Cardiac muscle cell (in vitro differentiated cells and primary cell): Measurements from ENCODE around the gene ABCF1. TPM values are rescaled to one million over a fixed set of nuclear protein-coding genes. Genes with fewer than 3 reads are reported as not detected.

ENCODE experiments used
- DNase-seq, 2 donors: peaks; one replicate each; pipeline versions ENCODE4 v3.0.0 to v3.0.0-alpha.2; 2010 to 2017; ENCODE audit warnings: low read depth in 1 of 2, low spot score in 1 of 2
- H3K27ac ChIP-seq: fragments of 200-600 bp; sonication (generic); 2 replicates; pipeline ENCODE4 v1.5.1; 2016
- H3K27me3 ChIP-seq: fragments of 200-600 bp; sonication (generic); 2 replicates; pipeline ENCODE4 v1.6.0; 2016; ENCODE audit warnings: control low read depth
- H3K36me3 ChIP-seq: fragments of 200-600 bp; sonication (generic); 2 replicates; pipeline ENCODE4 v1.5.1; 2016; ENCODE audit warnings: control low read depth
- H3K4me1 ChIP-seq: fragments of 200-600 bp; sonication (generic); 2 replicates; pipeline ENCODE4 v1.8.1; 2017; ENCODE audit warnings: low read depth, mild to moderate bottlenecking, mixed run types
- H3K4me3 ChIP-seq: fragments of 200-600 bp; sonication (generic); 2 replicates; pipeline ENCODE4 v1.5.1; 2016; ENCODE audit warnings: mild to moderate bottlenecking
- H3K9me3 ChIP-seq: fragments of 200-600 bp; sonication (generic); 2 replicates; pipeline ENCODE4 v1.5.1; 2017; ENCODE audit warnings: low read depth, mild to moderate bottlenecking, control low read depth
- polyA plus RNA-seq: library from polyadenylated mRNA; unstranded; fragments of >200 nt; fragmentation: Nextera tagmentation; extraction: Ambion mirVana; gene quantifications from 2 replicates; pipeline ENCODE4 v1.2.1, GENCODE V29; 2016
- total RNA-seq: library from RNA; depleted of rRNA; stranded (reverse); fragments of >200 nt; gene quantifications from 2 replicates; pipeline ENCODE4 v1.2.3, GENCODE V29; 2016
- TF ChIP-seq, protein P1 (sequence below): IDR thresholded peaks from 2 replicates; pipeline ENCODE4 v1.5.1; 2012; ENCODE audit warnings: low read depth, mild to moderate bottlenecking, low read length

Gene ABCF1
- total and polyA plus RNA-seq, 2 experiments from 2014 or later, result 52.5 to 54.4 TPM

DNA sequence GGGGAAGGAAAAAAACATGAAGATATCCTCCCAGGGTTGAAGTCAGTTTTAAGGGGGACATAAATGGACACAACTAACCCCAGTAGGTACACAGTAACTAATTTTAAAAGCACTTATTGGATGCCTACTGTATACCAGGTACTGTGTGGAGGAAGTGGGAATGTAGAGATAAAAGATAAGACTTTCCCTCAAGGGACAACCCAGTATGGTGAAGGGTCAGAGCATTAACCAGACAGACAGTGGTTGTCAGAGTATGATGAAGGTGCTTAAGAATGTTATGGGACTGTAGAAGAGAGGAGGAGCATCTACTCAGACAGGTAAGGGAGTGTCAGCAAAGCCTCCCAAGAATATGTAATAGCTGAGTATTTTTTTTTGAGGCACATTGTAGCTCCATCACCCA is 906 bp downstream of the ABCF1 start:
- no peak for DNase-seq
- H3K27me3 ChIP-seq, result no peaks in the 10 kb centered on the region
- TF ChIP-seq, protein P1, sequence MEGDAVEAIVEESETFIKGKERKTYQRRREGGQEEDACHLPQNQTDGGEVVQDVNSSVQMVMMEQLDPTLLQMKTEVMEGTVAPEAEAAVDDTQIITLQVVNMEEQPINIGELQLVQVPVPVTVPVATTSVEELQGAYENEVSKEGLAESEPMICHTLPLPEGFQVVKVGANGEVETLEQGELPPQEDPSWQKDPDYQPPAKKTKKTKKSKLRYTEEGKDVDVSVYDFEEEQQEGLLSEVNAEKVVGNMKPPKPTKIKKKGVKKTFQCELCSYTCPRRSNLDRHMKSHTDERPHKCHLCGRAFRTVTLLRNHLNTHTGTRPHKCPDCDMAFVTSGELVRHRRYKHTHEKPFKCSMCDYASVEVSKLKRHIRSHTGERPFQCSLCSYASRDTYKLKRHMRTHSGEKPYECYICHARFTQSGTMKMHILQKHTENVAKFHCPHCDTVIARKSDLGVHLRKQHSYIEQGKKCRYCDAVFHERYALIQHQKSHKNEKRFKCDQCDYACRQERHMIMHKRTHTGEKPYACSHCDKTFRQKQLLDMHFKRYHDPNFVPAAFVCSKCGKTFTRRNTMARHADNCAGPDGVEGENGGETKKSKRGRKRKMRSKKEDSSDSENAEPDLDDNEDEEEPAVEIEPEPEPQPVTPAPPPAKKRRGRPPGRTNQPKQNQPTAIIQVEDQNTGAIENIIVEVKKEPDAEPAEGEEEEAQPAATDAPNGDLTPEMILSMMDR, result no peak
- H3K4me1 ChIP-seq, result peaks cover 8% of the 10 kb centered on the region
- peaks cover 4% of the 10 kb centered on the region for H3K36me3 ChIP-seq
- H3K9me3 ChIP-seq, result no peaks in the 10 kb centered on the region
- peak overlapping the region; percentile 49 for H3K4me3 ChIP-seq
- H3K27ac ChIP-seq, result peak overlapping the region; percentile 86

DNA sequence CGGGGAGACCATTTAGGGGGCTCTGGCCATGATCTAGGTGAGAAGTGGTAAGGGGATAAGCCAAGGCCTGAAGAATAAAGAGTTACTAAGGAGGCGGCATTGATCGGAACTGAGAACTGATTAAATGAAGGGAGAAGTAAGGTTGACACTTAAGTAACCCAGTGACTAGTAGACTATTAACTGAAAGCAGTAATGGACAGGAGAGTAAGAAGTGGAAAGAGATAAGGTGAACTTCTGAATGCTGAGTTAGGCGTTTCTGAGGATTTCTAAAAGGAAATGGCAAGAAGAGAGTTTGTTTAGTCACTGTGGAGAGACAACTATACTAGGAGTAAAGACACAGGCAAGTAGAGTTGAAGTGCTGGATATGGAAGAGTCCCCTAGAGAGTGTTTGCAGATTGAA is 1.9 kb downstream of the ABCF1 start:
- H3K4me1 ChIP-seq, result peaks cover 8% of the 10 kb centered on the region
- no peaks in the 10 kb centered on the region for H3K9me3 ChIP-seq
- no peak overlapping the region for H3K4me3 ChIP-seq
- H3K27ac ChIP-seq, result no peak overlapping the region
- TF ChIP-seq, protein P1, result no peak
- H3K27me3 ChIP-seq, result no peaks in the 10 kb centered on the region
- H3K36me3 ChIP-seq, result peaks cover 12% of the 10 kb centered on the region
- no peak for DNase-seq

DNA sequence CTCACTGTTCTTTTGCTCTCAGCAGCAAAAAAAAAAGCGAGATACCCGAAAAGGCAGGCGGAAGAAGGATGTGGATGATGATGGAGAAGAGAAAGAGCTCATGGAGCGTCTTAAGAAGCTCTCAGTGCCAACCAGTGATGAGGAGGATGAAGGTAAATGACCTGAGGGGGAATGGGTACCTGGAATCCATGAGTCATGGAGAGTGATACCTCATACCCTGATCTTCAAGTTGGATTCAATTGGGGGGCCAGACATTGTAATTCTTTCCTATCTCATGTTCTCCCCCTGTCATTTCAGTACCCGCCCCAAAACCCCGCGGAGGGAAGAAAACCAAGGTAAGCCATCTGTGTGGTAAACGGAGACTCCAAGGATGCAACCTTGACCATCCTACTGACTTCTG is 6.8 kb downstream of the ABCF1 start:
- no peak for DNase-seq
- H3K27ac ChIP-seq, result no peak overlapping the region
- peaks cover 53% of the 10 kb centered on the region for H3K36me3 ChIP-seq
- no peak overlapping the region for H3K4me3 ChIP-seq
- no peaks in the 10 kb centered on the region for H3K4me1 ChIP-seq
- no peaks in the 10 kb centered on the region for H3K9me3 ChIP-seq
- TF ChIP-seq, protein P1, result no peak
- no peaks in the 10 kb centered on the region for H3K27me3 ChIP-seq

DNA sequence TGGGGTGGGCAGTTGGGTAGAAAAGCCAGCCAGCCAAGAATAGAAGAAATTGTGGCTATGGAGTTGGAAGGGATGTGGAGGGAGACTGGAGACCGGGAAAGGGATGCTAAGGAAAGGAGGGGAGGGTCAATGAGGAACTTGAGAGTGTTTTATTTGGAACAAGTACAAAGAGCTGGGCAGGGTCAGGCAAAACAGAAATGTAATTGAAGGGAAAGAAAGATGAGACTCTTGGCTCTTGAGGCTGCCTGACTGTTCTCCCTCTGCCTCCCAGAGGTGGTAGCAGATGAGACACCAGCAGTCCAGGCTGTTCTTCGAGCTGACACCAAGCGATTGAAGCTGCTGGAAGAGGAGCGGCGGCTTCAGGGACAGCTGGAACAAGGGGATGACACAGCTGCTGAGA is 12.7 kb downstream of the ABCF1 start:
- H3K36me3 ChIP-seq, result peaks cover 69% of the 10 kb centered on the region

DNA sequence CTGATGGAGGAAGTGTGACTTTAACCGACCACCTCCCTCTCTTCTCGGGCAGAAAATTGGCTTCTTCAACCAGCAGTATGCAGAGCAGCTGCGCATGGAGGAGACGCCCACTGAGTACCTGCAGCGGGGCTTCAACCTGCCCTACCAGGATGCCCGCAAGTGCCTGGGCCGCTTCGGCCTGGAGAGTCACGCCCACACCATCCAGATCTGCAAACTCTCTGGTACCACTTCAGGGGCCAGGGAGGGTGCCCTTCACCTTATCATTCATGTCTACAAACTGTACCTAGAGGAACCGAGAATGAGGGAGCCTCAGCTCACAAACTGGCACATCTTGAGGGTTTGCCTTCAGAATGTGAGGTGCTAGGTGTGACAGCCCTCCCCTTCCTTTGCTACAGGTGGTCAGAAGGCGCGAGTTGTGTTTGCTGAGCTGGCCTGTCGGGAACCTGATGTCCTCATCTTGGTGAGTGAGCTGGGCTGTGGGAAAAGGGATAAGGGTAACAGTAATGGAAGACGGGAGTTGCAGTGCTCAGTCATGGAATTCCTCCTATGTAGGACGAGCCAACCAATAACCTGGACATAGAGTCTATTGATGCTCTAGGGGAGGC is 18.6 kb downstream of the ABCF1 start:
- H3K36me3 ChIP-seq, result peaks cover 38% of the 10 kb centered on the region

More for the DNA sequence above, 12.7 kb downstream of the ABCF1 start:
- H3K9me3 ChIP-seq, result no peaks in the 10 kb centered on the region
- no peak overlapping the region for H3K4me3 ChIP-seq
- H3K4me1 ChIP-seq, result no peaks in the 10 kb centered on the region
- H3K27ac ChIP-seq, result no peak overlapping the region
- no peaks in the 10 kb centered on the region for H3K27me3 ChIP-seq
- DNase-seq, result no peak
- TF ChIP-seq, protein P1, result no peak

More for the DNA sequence above, 18.6 kb downstream of the ABCF1 start:
- Histone ChIP-seq H3K4me3 (no peak overlapping the region), H3K27me3 (no peaks in the 10 kb centered on the region), H3K4me1 (no peaks in the 10 kb centered on the region), H3K27ac (no peak overlapping the region), H3K9me3 (no peaks in the 10 kb centered on the region)
- DNase-seq, result no peak
- TF ChIP-seq, protein P1, result no peak
